Common myeloid progenitor, CD34-positive (primary cell): Measurements from ENCODE around the gene RAD51C.

Experiments
- CTCF ChIA-PET: fragments of 350-600 bp; sonication (Branson Sonifier 250); formaldehyde crosslinking; loops from one replicate; lab custom pipeline; 2021; ENCODE audit warnings: antibody characterized with exemption; lab: Charles Lee
- POLR2A ChIA-PET: fragments of 350-600 bp; sonication (Branson Sonifier 250); formaldehyde crosslinking; loops from one replicate; lab custom pipeline; 2021; ENCODE audit warnings: antibody characterized with exemption; lab: Charles Lee
- DNase-seq, 3 donors: peaks; one replicate each; pipeline versions ENCODE4 v3.0.0 to v3.0.0-alpha.2; 2013
- H3K27ac ChIP-seq, 2 experiments: 1 replicate in 1 of 2; 2 replicates in 1 of 2; pipeline ENCODE4 v1.7.0; 2013; ENCODE audit warnings: inconsistent platforms in 2 of 2, low read length in 2 of 2, mild to moderate bottlenecking in 2 of 2, low read depth in 1 of 2, moderate library complexity in 1 of 2; ENCODE audit not compliant: severe bottlenecking in 2 of 2, insufficient read depth in 1 of 2, poor library complexity in 1 of 2
- H3K27me3 ChIP-seq, 5 experiments: replicated peaks in 2 of 5; 1 replicate in 3 of 5; 2 replicates in 2 of 5; pipeline versions ENCODE4 v1.6.1 to v1.7.0; 2013; ENCODE audit warnings: low read length in 4 of 5, mild to moderate bottlenecking in 2 of 5, moderate library complexity in 2 of 5, inconsistent platforms in 1 of 5; ENCODE audit not compliant: insufficient read depth in 5 of 5, control insufficient read depth in 4 of 5
- H3K36me3 ChIP-seq, 4 experiments: 1 replicate in 2 of 4; 2 replicates in 2 of 4; pipeline versions ENCODE4 v1.6.1 to v1.7.0; 2013; ENCODE audit warnings: low read length in 3 of 4, control low read depth in 1 of 4, mild to moderate bottlenecking in 1 of 4; ENCODE audit not compliant: control insufficient read depth in 4 of 4, insufficient read depth in 4 of 4
- H3K4me1 ChIP-seq, 4 experiments: 1 replicate in 3 of 4; 2 replicates in 1 of 4; pipeline versions ENCODE4 v1.6.1 to v1.7.1; 2013; ENCODE audit warnings: low read length in 3 of 4, mild to moderate bottlenecking in 3 of 4, control low read depth in 1 of 4, inconsistent platforms in 1 of 4, moderate library complexity in 1 of 4; ENCODE audit not compliant: control insufficient read depth in 4 of 4, insufficient read depth in 4 of 4; ENCODE audit errors: control extremely low read depth in 1 of 4
- H3K4me3 ChIP-seq, 7 experiments: 1 replicate in 4 of 7; 2 replicates in 3 of 7; pipeline versions ENCODE4 v1.5.1 to v1.7.0; 2013; ENCODE audit warnings: mild to moderate bottlenecking in 7 of 7, low read length in 6 of 7, moderate library complexity in 6 of 7, inconsistent platforms in 2 of 7, low read depth in 2 of 7, control low read depth in 1 of 7; ENCODE audit not compliant: insufficient read depth in 4 of 7, control insufficient read depth in 1 of 7; ENCODE audit errors: extremely low read depth in 1 of 7
- H3K9me3 ChIP-seq, 5 experiments: 1 replicate in 4 of 5; 2 replicates in 1 of 5; pipeline versions ENCODE4 v1.6.1 to v1.7.1; 2013; ENCODE audit warnings: low read length in 4 of 5, mild to moderate bottlenecking in 2 of 5, inconsistent platforms in 1 of 5, low read depth in 1 of 5, moderate library complexity in 1 of 5; ENCODE audit not compliant: control insufficient read depth in 4 of 5, insufficient read depth in 2 of 5; ENCODE audit errors: control extremely low read depth in 1 of 5
- WGBS: methylation state at CpG from one replicate; pipeline ENCODE4 v1.1.5; 2013; ENCODE audit not compliant: insufficient coverage; 5-methylcytosine and 5-hydroxymethylcytosine counted together

RAD51C gene

DNA sequence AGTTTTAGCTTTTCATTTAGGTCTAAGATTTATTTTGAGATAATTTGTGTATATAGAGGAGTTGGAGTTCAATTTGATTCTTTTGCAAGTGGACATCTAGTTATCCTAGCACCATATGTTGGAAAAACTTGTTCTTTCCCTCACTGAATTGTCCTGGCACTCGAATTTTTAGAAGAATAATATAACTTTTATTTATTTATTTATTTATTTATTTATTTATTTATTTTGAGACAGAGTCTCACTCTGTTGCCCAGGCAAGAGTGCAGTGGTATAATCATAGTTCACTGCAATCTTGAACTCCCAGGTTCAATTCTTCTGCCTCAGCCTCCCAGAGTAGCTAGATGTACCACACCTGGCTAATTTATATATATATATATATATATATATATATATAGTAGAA lies 92.7 kb downstream of the RAD51C start:
- H3K27ac ChIP-seq = no peak overlapping the region
- no peak for DNase-seq
- H3K9me3 ChIP-seq = no peaks in the 10 kb centered on the region
- WGBS = no CpG with 5 or more reads among the region's 1 CpG
- no peaks in the 10 kb centered on the region for H3K4me1 ChIP-seq
- ChIA-PET POLR2A (no interaction called here), CTCF (no interaction called here)
- no peak overlapping the region for H3K4me3 ChIP-seq
- no peaks in the 10 kb centered on the region for H3K36me3 ChIP-seq
- H3K27me3 ChIP-seq = peaks cover 0 to 3% (median under 1%) of the 10 kb centered on the region in 5 experiments
